ENCODE measurements around the gene FNDC3B.

The FNDC3B gene

DNA sequence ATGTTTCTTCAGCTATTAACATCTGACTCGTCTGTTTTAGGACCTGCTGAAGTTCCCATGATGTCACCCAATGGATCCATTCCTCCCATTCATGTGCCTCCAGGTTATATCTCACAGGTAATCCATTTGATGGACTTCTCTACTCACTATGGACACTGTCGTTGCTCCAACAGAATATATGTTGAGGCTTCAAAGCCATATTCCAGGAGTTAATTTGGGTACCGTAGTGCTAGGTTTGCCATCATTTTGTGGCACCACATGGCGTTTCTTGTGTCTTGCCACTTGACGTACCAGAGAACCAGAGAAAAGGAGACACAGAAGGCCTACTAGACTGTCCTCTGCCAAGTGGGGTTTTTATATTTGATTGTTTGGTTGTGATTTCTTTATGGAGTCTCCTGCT lies 187.5 kb downstream of the FNDC3B start:
- peaks cover 48% of the 10 kb centered on the region for H3K36me3 ChIP-seq (ENCODE audit: insufficient read depth, low read length)
- no peaks in the 10 kb centered on the region for H3K27me3 ChIP-seq (ENCODE audit: insufficient read depth, low read length)
- H3K27ac ChIP-seq (ENCODE audit: low read depth, low read length) = no peak overlapping the region
- peaks cover 76% of the 10 kb centered on the region for H3K79me2 ChIP-seq (ENCODE audit: control insufficient read depth, insufficient read depth, low read length, unreplicated experiment)
- peaks cover 16% of the 10 kb centered on the region for H3K4me1 ChIP-seq (ENCODE audit: control insufficient read depth, insufficient read depth, low read length, unreplicated experiment)
- H2AFZ ChIP-seq (ENCODE audit: low read length, unreplicated experiment) = no peak overlapping the region
- H3K4me3 ChIP-seq (ENCODE audit: low read depth, low read length) = no peak overlapping the region

DNA sequence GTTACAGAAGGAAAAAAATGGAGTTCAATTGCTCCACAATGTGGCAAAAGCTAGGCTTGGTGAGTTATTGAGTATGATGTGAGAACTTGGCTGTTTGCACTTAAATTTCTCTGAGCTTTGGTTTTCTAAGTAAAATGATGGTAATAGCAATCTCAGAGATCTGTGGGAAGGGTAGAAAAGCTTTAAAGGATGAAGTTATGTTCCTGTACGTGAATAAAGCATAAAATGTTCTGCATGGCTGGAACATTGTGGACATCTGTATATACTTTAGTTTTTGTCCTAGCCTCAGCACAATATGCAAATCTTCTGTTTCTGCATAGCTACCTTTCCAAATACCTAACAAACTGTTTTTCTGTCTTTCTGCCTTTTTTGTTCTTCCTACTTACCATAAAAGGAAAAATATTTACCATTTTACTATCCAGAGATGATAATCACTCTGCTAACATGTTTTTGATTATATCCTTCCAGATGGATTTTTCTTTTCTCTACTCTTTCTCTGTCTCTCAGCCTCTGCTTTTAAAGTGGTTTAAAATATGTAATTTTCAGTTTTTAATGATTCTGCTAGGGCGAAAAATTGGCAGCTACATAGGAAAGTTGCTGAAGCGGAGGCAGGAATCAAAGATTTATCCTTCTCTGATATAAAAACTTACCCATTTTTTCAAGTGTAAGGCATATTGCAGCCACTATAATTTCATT lies 188.1 kb downstream of the FNDC3B start:
- H3K27me3 ChIP-seq (ENCODE audit: insufficient read depth, low read length) = no peaks in the 10 kb centered on the region
- H3K4me1 ChIP-seq (ENCODE audit: control insufficient read depth, insufficient read depth, low read length, unreplicated experiment) = peaks cover 10% of the 10 kb centered on the region
- no peak overlapping the region for H3K4me3 ChIP-seq (ENCODE audit: low read depth, low read length)
- H2AFZ ChIP-seq (ENCODE audit: low read length, unreplicated experiment) = no peak overlapping the region
- H3K79me2 ChIP-seq (ENCODE audit: control insufficient read depth, insufficient read depth, low read length, unreplicated experiment) = peaks cover 76% of the 10 kb centered on the region
- H3K36me3 ChIP-seq (ENCODE audit: insufficient read depth, low read length) = peaks cover 48% of the 10 kb centered on the region
- no peak overlapping the region for H3K27ac ChIP-seq (ENCODE audit: low read depth, low read length)

DNA sequence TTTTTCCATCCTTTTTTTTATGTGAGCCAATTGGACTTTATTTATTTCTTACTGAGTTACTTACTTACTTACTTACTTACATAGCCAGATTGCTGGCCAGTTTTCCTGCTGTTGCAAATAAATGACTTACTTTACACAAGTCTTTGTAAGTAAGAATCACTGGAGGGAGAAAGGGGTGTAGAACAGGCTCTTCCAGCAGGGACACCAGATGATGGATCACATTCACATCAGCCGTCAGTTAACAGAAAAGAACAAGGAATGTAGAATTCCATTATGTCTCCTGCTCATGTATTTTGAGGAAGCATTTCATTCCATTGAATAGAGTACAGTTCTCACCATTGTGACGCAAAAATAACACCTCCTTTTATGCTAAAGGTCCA lies 188.6 kb downstream of the FNDC3B start:
- Histone ChIP-seq H3K79me2 (ENCODE audit: control insufficient read depth, insufficient read depth, low read length, unreplicated experiment) (peaks cover 75% of the 10 kb centered on the region), H3K4me1 (ENCODE audit: control insufficient read depth, insufficient read depth, low read length, unreplicated experiment) (peaks cover 5% of the 10 kb centered on the region), H3K4me3 (ENCODE audit: low read depth, low read length) (no peak overlapping the region), H2AFZ (ENCODE audit: low read length, unreplicated experiment) (no peak overlapping the region), H3K36me3 (ENCODE audit: insufficient read depth, low read length) (peaks cover 48% of the 10 kb centered on the region), H3K27me3 (ENCODE audit: insufficient read depth, low read length) (no peaks in the 10 kb centered on the region), H3K27ac (ENCODE audit: low read depth, low read length) (no peak overlapping the region)

DNA sequence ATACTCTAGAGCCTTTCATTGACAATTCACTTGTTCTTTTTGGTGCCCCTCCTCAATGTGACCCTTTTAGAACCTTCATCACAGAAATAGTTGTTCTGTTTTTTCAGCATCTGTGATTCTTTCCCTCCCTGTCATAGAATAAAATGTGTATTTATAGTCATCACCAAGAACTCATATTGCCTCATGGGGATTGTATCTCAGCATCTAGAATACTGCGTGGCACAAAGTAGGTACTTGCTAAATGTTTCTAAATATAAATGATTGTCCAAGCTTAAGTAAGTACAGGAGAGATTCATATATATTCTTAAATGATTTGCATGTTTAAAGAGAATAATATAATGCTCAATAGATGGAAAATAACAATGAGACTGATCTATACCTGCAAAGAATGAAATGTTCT lies 190.1 kb downstream of the FNDC3B start:
- H3K4me3 ChIP-seq (ENCODE audit: low read depth, low read length) = no peak overlapping the region
- peaks cover 53% of the 10 kb centered on the region for H3K36me3 ChIP-seq (ENCODE audit: insufficient read depth, low read length)
- peaks cover 75% of the 10 kb centered on the region for H3K79me2 ChIP-seq (ENCODE audit: control insufficient read depth, insufficient read depth, low read length, unreplicated experiment)
- no peak overlapping the region for H2AFZ ChIP-seq (ENCODE audit: low read length, unreplicated experiment)
- H3K27ac ChIP-seq (ENCODE audit: low read depth, low read length) = no peak overlapping the region
- H3K4me1 ChIP-seq (ENCODE audit: control insufficient read depth, insufficient read depth, low read length, unreplicated experiment) = no peaks in the 10 kb centered on the region
- H3K27me3 ChIP-seq (ENCODE audit: insufficient read depth, low read length) = no peaks in the 10 kb centered on the region

DNA sequence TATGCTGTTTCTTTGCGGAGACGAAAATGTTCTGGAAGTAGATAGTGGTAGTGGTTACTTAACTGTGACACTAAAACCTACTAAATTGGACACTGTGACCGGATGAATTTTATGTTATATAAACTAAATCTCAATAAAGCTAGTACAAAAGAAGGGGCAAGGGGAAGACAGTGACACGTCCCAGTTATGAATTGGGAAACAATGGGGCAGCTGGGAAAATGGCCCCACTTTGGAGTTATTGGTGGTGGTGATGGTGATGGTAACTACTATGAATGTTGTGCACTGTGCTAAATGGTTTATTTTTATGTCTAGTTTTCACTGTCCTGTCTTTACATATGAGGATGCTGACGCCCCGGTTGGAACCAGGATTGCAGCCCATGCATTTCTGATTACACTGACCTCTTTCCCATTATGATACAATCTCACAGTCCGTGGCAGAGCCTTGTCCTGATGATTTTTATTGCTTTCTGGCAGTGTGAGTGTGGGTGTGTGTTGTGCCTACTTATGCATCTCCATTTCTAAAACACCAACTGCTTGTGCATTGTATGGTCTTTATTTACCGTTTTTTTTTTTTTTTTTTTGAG lies 192.0 kb downstream of the FNDC3B start:
- no peaks in the 10 kb centered on the region for H3K4me1 ChIP-seq (ENCODE audit: control insufficient read depth, insufficient read depth, low read length, unreplicated experiment)
- no peaks in the 10 kb centered on the region for H3K27me3 ChIP-seq (ENCODE audit: insufficient read depth, low read length)
- H3K36me3 ChIP-seq (ENCODE audit: insufficient read depth, low read length) = peaks cover 57% of the 10 kb centered on the region
- no peak overlapping the region for H3K4me3 ChIP-seq (ENCODE audit: low read depth, low read length)
- H2AFZ ChIP-seq (ENCODE audit: low read length, unreplicated experiment) = no peak overlapping the region
- no peak overlapping the region for H3K27ac ChIP-seq (ENCODE audit: low read depth, low read length)
- H3K79me2 ChIP-seq (ENCODE audit: control insufficient read depth, insufficient read depth, low read length, unreplicated experiment) = peaks cover 75% of the 10 kb centered on the region

DNA sequence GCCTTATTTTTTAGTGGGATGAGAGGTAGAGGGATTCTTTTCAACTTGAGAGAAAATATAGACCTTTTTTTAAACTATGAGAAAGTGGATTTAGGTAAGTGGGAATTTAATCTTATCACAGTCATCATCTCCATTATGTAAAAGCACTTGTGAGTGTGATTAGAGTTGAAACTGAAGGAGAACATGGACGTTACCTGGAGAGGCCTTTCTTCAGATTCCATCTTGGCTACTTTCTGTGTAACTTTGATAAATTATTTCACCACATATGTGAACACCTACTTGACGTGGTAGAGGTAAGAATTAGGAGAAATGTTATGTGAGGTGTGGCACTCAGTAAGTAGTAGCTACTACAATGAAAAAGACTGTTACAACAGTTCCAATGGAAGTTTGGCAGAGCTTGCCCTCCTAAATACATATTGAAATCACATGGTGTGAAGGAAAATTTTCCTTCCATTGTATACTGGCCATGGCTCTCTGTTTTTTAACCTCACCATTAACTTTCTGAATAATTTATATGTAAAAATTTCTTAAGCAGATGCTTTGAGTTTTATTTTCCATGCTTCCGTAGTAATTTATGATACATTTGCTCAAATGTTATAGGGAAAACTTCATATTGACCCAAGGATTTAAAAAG lies 193.3 kb downstream of the FNDC3B start:
- H3K27ac ChIP-seq (ENCODE audit: low read depth, low read length) = no peak overlapping the region
- H3K79me2 ChIP-seq (ENCODE audit: control insufficient read depth, insufficient read depth, low read length, unreplicated experiment) = peaks cover 74% of the 10 kb centered on the region

DNA sequence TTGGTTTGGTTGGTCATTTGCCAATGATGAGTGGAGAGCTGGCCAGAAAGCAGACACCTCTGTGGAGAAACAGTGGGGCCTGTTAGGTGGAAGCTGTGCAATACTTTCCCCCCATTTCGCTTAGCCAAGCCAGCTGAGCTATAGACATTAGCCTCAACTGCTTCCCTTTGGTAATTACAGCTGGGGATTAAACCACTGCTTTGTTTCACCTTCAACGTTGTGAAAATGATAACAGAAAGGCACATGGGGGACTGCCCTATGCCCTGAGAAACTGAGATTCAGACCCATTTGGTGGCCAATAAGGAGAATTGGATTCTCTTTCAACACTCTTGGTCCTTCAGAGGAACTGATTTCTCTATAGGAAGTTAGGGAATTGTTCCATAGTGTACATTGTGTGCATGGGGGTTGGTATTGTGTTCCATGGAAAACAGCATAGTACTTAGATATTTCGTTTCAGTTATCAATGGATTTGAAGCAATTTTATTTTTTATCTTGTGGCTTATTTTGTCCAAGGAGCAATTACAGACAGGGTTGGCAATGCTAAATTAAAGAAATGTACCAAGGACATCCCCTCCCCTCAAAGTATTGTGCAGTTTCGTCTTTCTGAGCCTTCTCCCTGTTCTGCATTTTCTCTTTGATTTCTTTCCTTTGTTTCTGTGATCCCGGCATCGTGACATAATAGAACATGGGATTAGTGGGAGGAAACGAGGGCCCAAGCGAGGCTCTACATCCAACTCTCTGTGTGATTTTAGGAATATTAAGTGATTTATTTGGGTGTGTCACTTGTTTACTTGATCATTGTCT lies 194.3 kb downstream of the FNDC3B start:
- Histone ChIP-seq H3K4me1 (ENCODE audit: control insufficient read depth, insufficient read depth, low read length, unreplicated experiment) (no peaks in the 10 kb centered on the region), H3K27ac (ENCODE audit: low read depth, low read length) (no peak overlapping the region), H3K27me3 (ENCODE audit: insufficient read depth, low read length) (no peaks in the 10 kb centered on the region), H3K4me3 (ENCODE audit: low read depth, low read length) (no peak overlapping the region), H2AFZ (ENCODE audit: low read length, unreplicated experiment) (no peak overlapping the region), H3K36me3 (ENCODE audit: insufficient read depth, low read length) (peaks cover 51% of the 10 kb centered on the region), H3K79me2 (ENCODE audit: control insufficient read depth, insufficient read depth, low read length, unreplicated experiment) (peaks cover 69% of the 10 kb centered on the region)

More for the DNA sequence above, 193.3 kb downstream of the FNDC3B start:
- Histone ChIP-seq H3K4me3 (ENCODE audit: low read depth, low read length) (no peak overlapping the region), H2AFZ (ENCODE audit: low read length, unreplicated experiment) (no peak overlapping the region), H3K27me3 (ENCODE audit: insufficient read depth, low read length) (no peaks in the 10 kb centered on the region), H3K36me3 (ENCODE audit: insufficient read depth, low read length) (peaks cover 56% of the 10 kb centered on the region), H3K4me1 (ENCODE audit: control insufficient read depth, insufficient read depth, low read length, unreplicated experiment) (no peaks in the 10 kb centered on the region)

DNA sequence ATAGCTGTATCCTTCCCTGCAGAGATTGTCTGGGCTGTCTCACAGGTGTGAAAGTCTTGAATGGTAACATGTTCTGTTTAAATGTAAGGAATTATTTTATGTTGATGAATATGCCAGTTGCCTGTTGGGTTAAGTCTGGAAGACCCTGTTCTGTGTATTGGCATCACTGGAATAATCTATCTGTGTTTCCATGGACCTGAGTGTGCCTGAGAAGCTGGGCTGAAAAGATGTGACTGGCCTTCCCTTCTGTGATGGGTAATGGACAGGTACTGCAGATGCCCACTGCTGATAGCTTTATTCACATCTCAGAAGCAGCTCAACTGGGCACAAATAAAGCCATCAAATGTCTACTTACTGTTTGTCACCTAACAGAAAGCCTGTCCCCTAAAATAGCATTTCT lies 196.3 kb downstream of the FNDC3B start:
- H2AFZ ChIP-seq (ENCODE audit: low read length, unreplicated experiment) = no peak overlapping the region
- H3K27me3 ChIP-seq (ENCODE audit: insufficient read depth, low read length) = no peaks in the 10 kb centered on the region

DNA sequence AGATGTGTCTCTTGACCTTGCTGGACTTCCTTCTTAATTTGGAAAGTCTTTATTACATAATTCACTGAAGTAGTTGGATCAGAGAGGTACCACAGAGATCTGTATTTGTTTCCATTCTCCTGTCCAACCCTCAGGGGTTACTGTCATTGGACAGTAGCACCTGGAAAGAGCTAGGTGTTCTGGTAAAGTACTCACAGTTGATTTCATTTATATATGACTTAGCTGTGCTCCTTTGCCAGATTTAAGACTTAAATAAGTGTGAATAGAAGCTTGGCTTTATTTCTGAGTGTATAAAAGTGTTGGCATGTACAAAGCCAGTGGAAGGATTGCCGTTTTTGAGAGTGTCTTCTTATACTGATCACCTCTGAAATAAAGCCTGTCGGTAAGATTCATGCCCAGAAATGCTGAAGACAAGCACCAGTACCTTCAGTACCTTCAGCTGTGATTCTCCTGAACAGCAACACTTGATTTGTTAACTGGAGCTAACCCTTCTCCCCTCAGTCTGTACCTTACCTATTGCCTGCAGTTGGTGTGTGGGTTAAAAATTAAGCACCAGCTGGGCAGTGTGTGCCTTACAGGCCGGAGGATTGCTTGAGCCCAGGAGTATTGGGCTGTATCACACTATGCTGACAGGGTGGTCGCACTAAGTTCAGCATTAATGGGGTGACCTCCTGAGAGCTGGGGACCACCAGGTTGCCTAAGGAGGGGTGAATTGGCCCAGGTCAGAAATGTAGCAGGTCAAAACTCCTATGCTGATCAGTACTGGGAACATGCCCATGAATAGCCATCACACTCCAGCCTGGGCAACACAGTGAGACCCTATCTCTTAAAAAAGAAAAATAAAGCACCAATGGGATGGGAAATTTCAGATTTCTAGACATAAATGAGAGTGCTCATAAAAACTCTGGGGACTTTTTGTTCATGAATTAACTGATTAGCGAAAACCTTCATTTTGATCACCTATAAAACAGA lies 197.7 kb downstream of the FNDC3B start:
- Histone ChIP-seq H3K4me3 (ENCODE audit: low read depth, low read length) (no peak overlapping the region), H3K27me3 (ENCODE audit: insufficient read depth, low read length) (no peaks in the 10 kb centered on the region), H3K27ac (ENCODE audit: low read depth, low read length) (no peak overlapping the region; the same call in 1 of the 2 replicates), H3K36me3 (ENCODE audit: insufficient read depth, low read length) (peaks cover 59% of the 10 kb centered on the region), H3K79me2 (ENCODE audit: control insufficient read depth, insufficient read depth, low read length, unreplicated experiment) (peaks cover 60% of the 10 kb centered on the region), H2AFZ (ENCODE audit: low read length, unreplicated experiment) (no peak overlapping the region), H3K4me1 (ENCODE audit: control insufficient read depth, insufficient read depth, low read length, unreplicated experiment) (no peaks in the 10 kb centered on the region)

More for the DNA sequence above, 196.3 kb downstream of the FNDC3B start:
- Histone ChIP-seq H3K36me3 (ENCODE audit: insufficient read depth, low read length) (peaks cover 52% of the 10 kb centered on the region), H3K4me3 (ENCODE audit: low read depth, low read length) (no peak overlapping the region), H3K4me1 (ENCODE audit: control insufficient read depth, insufficient read depth, low read length, unreplicated experiment) (no peaks in the 10 kb centered on the region), H3K79me2 (ENCODE audit: control insufficient read depth, insufficient read depth, low read length, unreplicated experiment) (peaks cover 66% of the 10 kb centered on the region), H3K27ac (ENCODE audit: low read depth, low read length) (no peak overlapping the region)

DNA sequence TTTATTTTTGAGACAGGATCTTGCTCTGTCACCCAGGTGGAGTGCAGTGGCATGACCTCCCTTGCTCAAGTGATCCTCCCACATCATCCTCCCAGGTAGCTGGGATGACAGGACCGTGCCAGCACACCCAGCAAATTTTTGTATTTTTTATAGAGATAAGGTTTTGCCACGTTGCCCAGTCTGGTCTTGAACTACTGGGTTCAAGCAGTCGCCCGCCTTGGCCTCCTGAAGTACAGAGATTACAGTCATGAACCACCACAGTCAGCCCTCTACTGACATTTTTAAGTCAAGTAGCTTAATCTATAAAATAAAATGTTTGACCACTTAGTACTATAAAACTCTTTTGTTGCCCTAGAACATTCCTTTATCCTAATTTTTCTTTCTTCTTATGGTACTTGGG lies 198.8 kb downstream of the FNDC3B start:
- H3K79me2 ChIP-seq (ENCODE audit: control insufficient read depth, insufficient read depth, low read length, unreplicated experiment) = peaks cover 57% of the 10 kb centered on the region
- peaks cover 69% of the 10 kb centered on the region for H3K36me3 ChIP-seq (ENCODE audit: insufficient read depth, low read length)
- H3K4me3 ChIP-seq (ENCODE audit: low read depth, low read length) = no peak overlapping the region
- no peak overlapping the region for H2AFZ ChIP-seq (ENCODE audit: low read length, unreplicated experiment)
- no peak overlapping the region for H3K27ac ChIP-seq (ENCODE audit: low read depth, low read length)
- H3K27me3 ChIP-seq (ENCODE audit: insufficient read depth, low read length) = no peaks in the 10 kb centered on the region
- H3K4me1 ChIP-seq (ENCODE audit: control insufficient read depth, insufficient read depth, low read length, unreplicated experiment) = no peaks in the 10 kb centered on the region
